ENCODE data around the gene DNAH6.

DNA sequence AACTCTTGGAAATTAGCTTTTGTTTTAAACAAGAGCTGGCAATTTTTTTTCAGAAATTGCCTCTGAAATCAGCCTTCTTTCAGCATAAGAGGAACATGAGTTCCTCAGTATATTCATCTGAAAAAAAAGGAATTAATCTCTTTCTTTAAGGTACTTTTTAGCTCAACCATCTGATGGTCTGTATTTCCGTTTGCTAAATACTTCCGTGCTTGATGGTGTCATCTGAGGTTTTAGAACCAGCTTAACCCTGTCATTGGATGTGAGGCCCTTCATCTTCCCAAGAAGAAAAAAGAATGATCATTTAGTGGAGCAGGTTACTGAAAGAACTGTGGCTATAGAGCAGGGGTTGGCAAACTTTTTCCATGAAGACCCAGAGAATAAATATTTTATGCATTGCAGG, 189.6 kb downstream of the DNAH6 start:
- TF ChIP-seq POLR2A (IDR thresholded peaks at IDR 0.05; ENCODE audit: low read length): no peak
- no peak for TF ChIP-seq GATA1 (IDR thresholded peaks at IDR 0.05; ENCODE audit: low read depth, low read length)

Data from erythroblast (primary cell).